ENCODE measurements around the gene SUSD1. TPM values are rescaled to one million over a fixed set of nuclear protein-coding genes. Genes with fewer than 3 reads are reported as not detected.

SUSD1 gene
- total RNA-seq, 1 experiment from 2014 or later, result 7.9 TPM

DNA sequence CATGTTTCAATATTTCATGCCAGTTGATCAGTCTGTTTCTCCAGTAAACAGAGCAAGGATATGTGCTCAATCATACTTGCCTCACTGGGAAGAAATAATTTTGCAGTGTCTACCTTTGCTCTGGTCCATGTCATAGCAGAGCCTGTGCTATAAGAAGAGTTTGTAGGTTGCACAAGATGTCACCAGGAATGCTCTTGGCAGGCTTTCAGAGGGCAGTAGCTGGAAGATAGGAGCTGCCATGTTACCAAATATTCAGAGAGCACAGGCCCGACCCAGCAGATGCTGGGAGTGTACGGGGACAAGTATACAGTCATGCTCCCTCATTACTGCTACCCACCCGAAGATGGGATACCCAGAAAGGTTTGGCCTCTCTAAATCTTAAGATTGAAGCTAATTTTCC is 175.8 kb downstream of the SUSD1 start:
- Histone ChIP-seq H3K9ac (ENCODE audit: low read length) (no peak overlapping the region), H4K20me1 (ENCODE audit: insufficient read depth) (no peaks in the 10 kb centered on the region), H3K4me2 (ENCODE audit: low read length) (no peak overlapping the region), H3K27ac (ENCODE audit: low read depth, low read length) (no peak overlapping the region), H3K4me1 (ENCODE audit: control insufficient read depth in 1 of 2, insufficient read depth in 2 of 2, low read length in 2 of 2) (no peaks in the 10 kb centered on the region; a peak in 1 of 4 replicates), H3K36me3 (ENCODE audit: control insufficient read depth in 1 of 2, insufficient read depth in 2 of 2, low read length in 2 of 2) (no peaks in the 10 kb centered on the region), H3K9me3 (ENCODE audit: control insufficient read depth in 1 of 2, insufficient read depth in 1 of 2, low read depth in 1 of 2, low read length in 2 of 2) (no peaks in the 10 kb centered on the region), H3K79me2 (ENCODE audit: insufficient read depth, low read length) (no peaks in the 10 kb centered on the region), H3K27me3 (ENCODE audit: insufficient read depth, low read length) (no peaks in the 10 kb centered on the region), H3K4me3 (replicated peaks in 1 of 2; ENCODE audit: low read depth in 1 of 2, low read length in 2 of 2) (no peak overlapping the region), H2AFZ (ENCODE audit: low read depth, low read length, poor library complexity, severe bottlenecking) (peak overlapping the region; percentile 43), H3K9me2 (ENCODE audit: insufficient read depth) (no peaks in the 10 kb centered on the region)
- no TSS peak for BruUV-seq (replicated peaks)
- RAD21 ChIA-PET (ENCODE audit: low non-redundant PET in 1 of 2, low total read pairs in 2 of 2, uncharacterized antibody in 2 of 2, unreplicated experiment in 2 of 2), result interaction anchor here in 1 of 2 experiments (0.6 kb wide), 1 partner anchor 401 kb away, joined by 3 read pairs; no protein-coding TSS in a partner anchor
- intact Hi-C loops (cut with micrococcal nuclease), result no loop called here
- CTCF ChIA-PET, result no interaction called here
- DNase-seq (ENCODE audit: low read depth, low spot score) (no peak), ATAC-seq (no peak)
- POLR2A ChIA-PET, result no interaction called here
- no peak for TF ChIP-seq POLR2A (IDR thresholded peaks at IDR 0.05; ENCODE audit: borderline replicate concordance, extremely low read depth, insufficient read depth, insufficient read length)
- TF ChIP-seq, protein P1, sequence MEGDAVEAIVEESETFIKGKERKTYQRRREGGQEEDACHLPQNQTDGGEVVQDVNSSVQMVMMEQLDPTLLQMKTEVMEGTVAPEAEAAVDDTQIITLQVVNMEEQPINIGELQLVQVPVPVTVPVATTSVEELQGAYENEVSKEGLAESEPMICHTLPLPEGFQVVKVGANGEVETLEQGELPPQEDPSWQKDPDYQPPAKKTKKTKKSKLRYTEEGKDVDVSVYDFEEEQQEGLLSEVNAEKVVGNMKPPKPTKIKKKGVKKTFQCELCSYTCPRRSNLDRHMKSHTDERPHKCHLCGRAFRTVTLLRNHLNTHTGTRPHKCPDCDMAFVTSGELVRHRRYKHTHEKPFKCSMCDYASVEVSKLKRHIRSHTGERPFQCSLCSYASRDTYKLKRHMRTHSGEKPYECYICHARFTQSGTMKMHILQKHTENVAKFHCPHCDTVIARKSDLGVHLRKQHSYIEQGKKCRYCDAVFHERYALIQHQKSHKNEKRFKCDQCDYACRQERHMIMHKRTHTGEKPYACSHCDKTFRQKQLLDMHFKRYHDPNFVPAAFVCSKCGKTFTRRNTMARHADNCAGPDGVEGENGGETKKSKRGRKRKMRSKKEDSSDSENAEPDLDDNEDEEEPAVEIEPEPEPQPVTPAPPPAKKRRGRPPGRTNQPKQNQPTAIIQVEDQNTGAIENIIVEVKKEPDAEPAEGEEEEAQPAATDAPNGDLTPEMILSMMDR (IDR thresholded peaks at IDR 0.05 in 2 of 3, conservative IDR thresholded peaks at IDR 0.05 in 1 of 3; ENCODE audit: borderline replicate concordance in 1 of 3, insufficient read depth in 1 of 3, low read depth in 2 of 3, low read length in 2 of 3), result no peak
- no peak for TF ChIP-seq CEBPB (IDR thresholded peaks at IDR 0.05; ENCODE audit: low read depth)
- TF ChIP-seq EZH2phosphoT487 (IDR thresholded peaks at IDR 0.05; ENCODE audit: borderline replicate concordance), result no peak
- TF ChIP-seq YY1 (IDR thresholded peaks at IDR 0.05; ENCODE audit: extremely low read depth, insufficient replicate concordance, low read depth, low read length), result no peak
- no peak for TF ChIP-seq ELF1 (IDR thresholded peaks at IDR 0.05; ENCODE audit: borderline replicate concordance, low read depth)
- TF ChIP-seq SRF (IDR thresholded peaks at IDR 0.05; ENCODE audit: low read depth), result no peak

DNA sequence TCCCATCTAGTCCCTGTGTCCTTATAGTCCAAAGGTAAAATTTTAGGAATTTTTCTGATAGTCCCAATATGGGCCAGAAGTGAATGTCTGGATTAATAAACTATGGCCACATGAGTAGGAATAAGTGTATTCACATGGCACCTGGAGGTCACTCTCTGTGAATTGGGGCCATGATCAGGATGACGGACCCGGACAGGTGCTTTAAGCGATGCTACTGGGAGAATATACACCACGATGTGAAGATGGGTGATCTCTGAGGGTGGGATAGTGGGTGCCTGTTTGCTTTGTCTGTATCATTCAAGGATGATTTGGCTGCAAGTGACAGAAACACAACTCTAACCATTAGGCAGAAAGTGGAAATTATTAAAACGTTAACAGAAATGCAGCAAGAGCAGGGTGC is 177.3 kb downstream of the SUSD1 start:
- Histone ChIP-seq H3K9me2 (ENCODE audit: insufficient read depth) (no peaks in the 10 kb centered on the region), H3K4me1 (ENCODE audit: control insufficient read depth in 1 of 2, insufficient read depth in 2 of 2, low read length in 2 of 2) (peaks cover 0 to 8% of the 10 kb centered on the region in 2 experiments; a peak in 3 of 4 replicates), H3K36me3 (ENCODE audit: control insufficient read depth in 1 of 2, insufficient read depth in 2 of 2, low read length in 2 of 2) (no peaks in the 10 kb centered on the region), H3K79me2 (ENCODE audit: insufficient read depth, low read length) (no peaks in the 10 kb centered on the region), H3K9me3 (ENCODE audit: control insufficient read depth in 1 of 2, insufficient read depth in 1 of 2, low read depth in 1 of 2, low read length in 2 of 2) (no peaks in the 10 kb centered on the region), H3K27me3 (ENCODE audit: insufficient read depth, low read length) (no peaks in the 10 kb centered on the region), H3K9ac (ENCODE audit: low read length) (no peak overlapping the region), H3K4me3 (replicated peaks in 1 of 2; ENCODE audit: low read depth in 1 of 2, low read length in 2 of 2) (no peak overlapping the region), H3K27ac (ENCODE audit: low read depth, low read length) (no peak overlapping the region), H4K20me1 (ENCODE audit: insufficient read depth) (no peaks in the 10 kb centered on the region), H3K4me2 (ENCODE audit: low read length) (no peak overlapping the region), H2AFZ (ENCODE audit: low read depth, low read length, poor library complexity, severe bottlenecking) (peak overlapping the region; percentile 26)
- ChIA-PET RAD21 (ENCODE audit: low non-redundant PET in 1 of 2, low total read pairs in 2 of 2, uncharacterized antibody in 2 of 2, unreplicated experiment in 2 of 2) (no interaction called here), POLR2A (no interaction called here), CTCF (no interaction called here)
- intact Hi-C loops (cut with micrococcal nuclease), result no loop called here
- no TSS peak for BruUV-seq (replicated peaks)
- no peak for DNase-seq (ENCODE audit: low read depth, low spot score)
- no peak for ATAC-seq
- no peak for TF ChIP-seq EZH2 (IDR thresholded peaks at IDR 0.05)
- TF ChIP-seq EZH2phosphoT487 (IDR thresholded peaks at IDR 0.05; ENCODE audit: borderline replicate concordance), result no peak
- no peak for TF ChIP-seq CBX3 (IDR thresholded peaks at IDR 0.05; ENCODE audit: low read depth)
- TF ChIP-seq, protein P2, sequence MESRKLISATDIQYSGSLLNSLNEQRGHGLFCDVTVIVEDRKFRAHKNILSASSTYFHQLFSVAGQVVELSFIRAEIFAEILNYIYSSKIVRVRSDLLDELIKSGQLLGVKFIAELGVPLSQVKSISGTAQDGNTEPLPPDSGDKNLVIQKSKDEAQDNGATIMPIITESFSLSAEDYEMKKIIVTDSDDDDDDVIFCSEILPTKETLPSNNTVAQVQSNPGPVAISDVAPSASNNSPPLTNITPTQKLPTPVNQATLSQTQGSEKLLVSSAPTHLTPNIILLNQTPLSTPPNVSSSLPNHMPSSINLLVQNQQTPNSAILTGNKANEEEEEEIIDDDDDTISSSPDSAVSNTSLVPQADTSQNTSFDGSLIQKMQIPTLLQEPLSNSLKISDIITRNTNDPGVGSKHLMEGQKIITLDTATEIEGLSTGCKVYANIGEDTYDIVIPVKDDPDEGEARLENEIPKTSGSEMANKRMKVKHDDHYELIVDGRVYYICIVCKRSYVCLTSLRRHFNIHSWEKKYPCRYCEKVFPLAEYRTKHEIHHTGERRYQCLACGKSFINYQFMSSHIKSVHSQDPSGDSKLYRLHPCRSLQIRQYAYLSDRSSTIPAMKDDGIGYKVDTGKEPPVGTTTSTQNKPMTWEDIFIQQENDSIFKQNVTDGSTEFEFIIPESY (IDR thresholded peaks at IDR 0.05; ENCODE audit: extremely low read depth, insufficient replicate concordance, low read length), result no peak
- TF ChIP-seq CEBPB (IDR thresholded peaks at IDR 0.05; ENCODE audit: low read depth), result no peak
- TF ChIP-seq ZNF274 (IDR thresholded peaks at IDR 0.05; ENCODE audit: low read depth, low read length), result no peak
- TF ChIP-seq YY1 (IDR thresholded peaks at IDR 0.05; ENCODE audit: extremely low read depth, insufficient replicate concordance, low read depth, low read length), result no peak
- TF ChIP-seq SIN3A (IDR thresholded peaks at IDR 0.05; ENCODE audit: low read depth), result no peak
- TF ChIP-seq FOSL1 (IDR thresholded peaks at IDR 0.05; ENCODE audit: low read depth), result no peak
- no peak for TF ChIP-seq ELF1 (IDR thresholded peaks at IDR 0.05; ENCODE audit: borderline replicate concordance, low read depth)
- no peak for TF ChIP-seq SRF (IDR thresholded peaks at IDR 0.05; ENCODE audit: low read depth)
- TF ChIP-seq, protein P3, sequence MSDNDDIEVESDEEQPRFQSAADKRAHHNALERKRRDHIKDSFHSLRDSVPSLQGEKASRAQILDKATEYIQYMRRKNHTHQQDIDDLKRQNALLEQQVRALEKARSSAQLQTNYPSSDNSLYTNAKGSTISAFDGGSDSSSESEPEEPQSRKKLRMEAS (IDR thresholded peaks at IDR 0.05), result no peak
- no peak for TF ChIP-seq EGR1 (IDR thresholded peaks at IDR 0.05; ENCODE audit: low read depth)
- TF ChIP-seq, protein P4, sequence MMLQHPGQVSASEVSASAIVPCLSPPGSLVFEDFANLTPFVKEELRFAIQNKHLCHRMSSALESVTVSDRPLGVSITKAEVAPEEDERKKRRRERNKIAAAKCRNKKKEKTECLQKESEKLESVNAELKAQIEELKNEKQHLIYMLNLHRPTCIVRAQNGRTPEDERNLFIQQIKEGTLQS (IDR thresholded peaks at IDR 0.05), result no peak
- TF ChIP-seq RAD21 (IDR thresholded peaks at IDR 0.05; ENCODE audit: low read depth), result no peak

Measured in HCT116 (cell line).